SK-N-MC (cell line): Measurements from ENCODE around the gene CENPT.

ENCODE experiments used
- EZH2 ChIP-seq: fragments of 200-600 bp; sonication (generic); IDR thresholded peaks from one replicate; pipeline ENCODE4 v1.6.1; 2017; ENCODE audit warnings: antibody characterized with exemption
- FOXP2 ChIP-seq: optimal IDR thresholded peaks from 2 replicates; pipeline ENCODE3; 2011; ENCODE audit warnings: mild to moderate bottlenecking, moderate library complexity; ENCODE audit not compliant: insufficient read depth; ENCODE audit errors: extremely low read length, control extremely low read depth
- POLR2AphosphoS5 ChIP-seq: IDR thresholded peaks from 2 replicates; pipeline ENCODE4 v1.6.1; 2012; ENCODE audit warnings: mild to moderate bottlenecking, low read depth, low read length, borderline replicate concordance

DNA sequence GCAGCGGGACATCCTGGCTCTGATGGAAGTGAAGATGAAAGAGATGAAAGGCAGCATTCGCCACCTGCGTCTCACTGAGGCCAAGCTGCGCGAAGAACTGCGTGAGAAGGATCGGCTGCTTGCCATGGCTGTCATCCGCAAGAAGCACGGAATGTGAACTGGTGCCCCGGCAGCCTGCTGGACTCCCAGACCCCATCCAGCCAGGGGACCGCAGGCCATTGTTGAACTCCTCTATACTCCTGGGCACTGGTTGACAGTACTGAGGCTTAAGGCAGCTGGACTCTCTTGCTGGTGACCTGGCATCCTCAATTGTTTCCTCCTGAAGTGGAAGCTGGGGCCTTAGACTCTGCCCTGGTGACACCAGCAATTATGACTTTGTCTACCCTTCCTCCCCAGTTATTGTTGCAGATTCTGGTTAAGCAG, 4.1 kb downstream of the CENPT start:
- TF ChIP-seq POLR2AphosphoS5 (no peak), EZH2 (no peak), FOXP2 (no peak)
